ENCODE results near the gene PRPF38A.

Gene PRPF38A

GRCh38 chr1:52385376-52385775 is 19.0 kb upstream of the PRPF38A start:
- no peaks in the 10 kb centered on the region for H3K9me3 ChIP-seq (ENCODE audit: low read depth, low read length)
- H3K36me3 ChIP-seq (ENCODE audit: insufficient read depth, low read length), result peaks cover 83% of the 10 kb centered on the region
- DNase-seq (ENCODE audit: low read depth, low spot score), result no peak
- TF ChIP-seq EZH2 (IDR thresholded peaks at IDR 0.05), result no peak
- TF ChIP-seq FOXP2 (optimal IDR thresholded peaks at IDR 0.05; ENCODE audit: control extremely low read depth, extremely low read length, insufficient read depth), result no peak
- no peak overlapping the region for H3K27ac ChIP-seq
- H3K4me3 ChIP-seq, result no peak overlapping the region
- H3K9ac ChIP-seq (ENCODE audit: insufficient read length), result no peak overlapping the region

- Histone ChIP-seq H3K9me3 (ENCODE audit: low read depth, low read length) (no peaks in the 10 kb centered on the region), H3K4me3 (no peak overlapping the region), H3K9ac (ENCODE audit: insufficient read length) (no peak overlapping the region), H3K36me3 (ENCODE audit: insufficient read depth, low read length) (peaks cover 74% of the 10 kb centered on the region), H3K27ac (no peak overlapping the region)
- TF ChIP-seq POLR2AphosphoS5 (IDR thresholded peaks at IDR 0.05; ENCODE audit: borderline replicate concordance, low read depth, low read length) (no peak), FOXP2 (optimal IDR thresholded peaks at IDR 0.05; ENCODE audit: control extremely low read depth, extremely low read length, insufficient read depth) (no peak), EZH2 (IDR thresholded peaks at IDR 0.05) (no peak)
- no peak for DNase-seq (ENCODE audit: low read depth, low spot score)
Observed at GRCh38 chr1:52386458-52386857, 17.9 kb upstream of the PRPF38A start.

- peaks cover 77% of the 10 kb centered on the region for H3K36me3 ChIP-seq (ENCODE audit: insufficient read depth, low read length)
- DNase-seq (ENCODE audit: low read depth, low spot score), result no peak
- no peaks in the 10 kb centered on the region for H3K9me3 ChIP-seq (ENCODE audit: low read depth, low read length)
- TF ChIP-seq FOXP2 (optimal IDR thresholded peaks at IDR 0.05; ENCODE audit: control extremely low read depth, extremely low read length, insufficient read depth), result no peak
- no peak overlapping the region for H3K9ac ChIP-seq (ENCODE audit: insufficient read length)
- H3K27ac ChIP-seq, result no peak overlapping the region
- no peak overlapping the region for H3K4me3 ChIP-seq
Observed at GRCh38 chr1:52393174-52393573, 11.2 kb upstream of the PRPF38A start.

DNA sequence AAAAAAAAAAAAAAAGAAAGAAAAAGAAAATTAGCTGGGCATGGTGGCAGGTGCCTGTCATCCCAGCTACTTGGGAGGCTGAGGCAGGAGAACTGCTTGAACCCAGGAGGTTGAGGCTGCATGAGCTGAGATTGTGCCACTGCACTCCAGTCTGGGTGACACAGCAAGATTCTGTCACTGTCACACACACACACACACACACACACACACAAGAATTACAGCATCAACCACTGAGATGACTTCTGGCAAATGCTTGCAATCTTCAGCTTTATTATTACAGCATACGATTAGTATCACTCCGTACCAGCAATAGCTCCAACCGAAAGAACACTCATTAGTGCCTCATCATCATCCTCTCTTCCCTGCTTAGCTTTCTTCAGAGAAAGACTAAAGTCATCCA is 4.8 kb upstream of the PRPF38A start:
- Histone ChIP-seq H3K36me3 (ENCODE audit: insufficient read depth, low read length) (peaks cover 62% of the 10 kb centered on the region), H3K9me3 (ENCODE audit: low read depth, low read length) (no peaks in the 10 kb centered on the region), H3K27ac (no peak overlapping the region), H3K9ac (ENCODE audit: insufficient read length) (no peak overlapping the region), H3K4me3 (no peak overlapping the region)
- TF ChIP-seq EZH2 (IDR thresholded peaks at IDR 0.05) (no peak), FOXP2 (optimal IDR thresholded peaks at IDR 0.05; ENCODE audit: control extremely low read depth, extremely low read length, insufficient read depth) (no peak), POLR2AphosphoS5 (IDR thresholded peaks at IDR 0.05; ENCODE audit: borderline replicate concordance, low read depth, low read length) (no peak)
- DNase-seq (ENCODE audit: low read depth, low spot score), result no peak

GRCh38 chr1:52400131-52400530 is 4.3 kb upstream of the PRPF38A start:
- Histone ChIP-seq H3K4me3 (no peak overlapping the region), H3K36me3 (ENCODE audit: insufficient read depth, low read length) (peaks cover 57% of the 10 kb centered on the region), H3K27ac (no peak overlapping the region), H3K9ac (ENCODE audit: insufficient read length) (no peak overlapping the region), H3K9me3 (ENCODE audit: low read depth, low read length) (no peaks in the 10 kb centered on the region)
- TF ChIP-seq POLR2AphosphoS5 (IDR thresholded peaks at IDR 0.05; ENCODE audit: borderline replicate concordance, low read depth, low read length) (no peak), FOXP2 (optimal IDR thresholded peaks at IDR 0.05; ENCODE audit: control extremely low read depth, extremely low read length, insufficient read depth) (no peak), EZH2 (IDR thresholded peaks at IDR 0.05) (no peak)
- DNase-seq (ENCODE audit: low read depth, low spot score), result no peak

DNA sequence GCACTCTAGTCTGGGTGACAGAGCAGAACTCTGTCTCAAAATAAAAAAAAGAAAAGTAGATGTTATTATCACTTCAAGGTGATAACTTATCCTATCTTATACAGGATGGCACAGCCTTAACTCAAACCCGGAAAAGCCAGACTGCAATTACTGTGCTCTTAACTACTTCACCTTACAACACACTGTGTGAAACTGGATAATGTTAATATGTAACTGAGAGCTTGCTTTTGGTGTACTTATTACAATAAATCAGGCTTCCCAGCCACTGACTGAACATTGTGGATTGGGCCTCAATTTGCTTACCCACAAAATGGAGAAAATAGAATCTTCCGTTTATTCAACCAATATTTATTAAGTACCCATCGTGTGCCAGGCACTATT is 1.6 kb upstream of the PRPF38A start:
- no peak for TF ChIP-seq EZH2 (IDR thresholded peaks at IDR 0.05)
- no peak for TF ChIP-seq POLR2AphosphoS5 (IDR thresholded peaks at IDR 0.05; ENCODE audit: borderline replicate concordance, low read depth, low read length)
- no peak for TF ChIP-seq FOXP2 (optimal IDR thresholded peaks at IDR 0.05; ENCODE audit: control extremely low read depth, extremely low read length, insufficient read depth)
- no peak for DNase-seq (ENCODE audit: low read depth, low spot score)
- no peak overlapping the region for H3K27ac ChIP-seq

DNA sequence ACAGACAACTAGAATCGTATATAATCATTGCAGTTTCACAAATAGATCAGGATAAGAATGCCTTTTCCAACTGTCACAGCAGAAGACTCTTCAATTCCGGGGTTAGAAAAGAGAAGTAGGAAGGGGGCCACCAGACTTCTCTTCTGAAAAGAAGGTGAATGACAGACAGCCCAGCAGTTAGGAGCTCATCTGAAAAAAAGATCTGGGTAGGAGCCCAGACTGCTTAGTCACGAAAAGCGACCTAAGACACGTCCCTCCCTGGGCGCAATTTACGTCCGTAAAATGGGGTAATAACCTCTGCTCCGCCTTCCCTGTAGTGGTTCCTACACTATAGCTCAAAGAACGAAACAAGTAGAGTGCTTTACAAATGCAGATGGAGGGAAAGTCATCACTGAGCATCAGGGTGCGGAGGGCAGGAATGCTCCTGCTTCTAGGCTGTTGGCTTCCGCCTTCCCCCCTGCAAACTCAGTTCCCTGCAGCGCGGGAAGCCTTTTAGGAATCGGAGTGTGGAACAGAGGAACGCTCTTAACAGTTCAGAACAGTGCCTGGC is 761 bp upstream of the PRPF38A start:
- Histone ChIP-seq H3K9ac (ENCODE audit: insufficient read length) (peak overlapping the region; percentile 95), H3K27ac (peak overlapping the region; percentile 42), H3K36me3 (ENCODE audit: insufficient read depth, low read length) (peaks cover 49% of the 10 kb centered on the region), H3K9me3 (ENCODE audit: low read depth, low read length) (no peaks in the 10 kb centered on the region), H3K4me3 (peak overlapping the region; percentile 90)
- no peak for TF ChIP-seq FOXP2 (optimal IDR thresholded peaks at IDR 0.05; ENCODE audit: control extremely low read depth, extremely low read length, insufficient read depth)
- no peak for TF ChIP-seq POLR2AphosphoS5 (IDR thresholded peaks at IDR 0.05; ENCODE audit: borderline replicate concordance, low read depth, low read length)
- peak; percentile 5 for DNase-seq (ENCODE audit: low read depth, low spot score)

More for the DNA sequence above, 1.6 kb upstream of the PRPF38A start:
- H3K36me3 ChIP-seq (ENCODE audit: insufficient read depth, low read length), result peaks cover 45% of the 10 kb centered on the region
- H3K9me3 ChIP-seq (ENCODE audit: low read depth, low read length), result no peaks in the 10 kb centered on the region
- H3K4me3 ChIP-seq, result peak overlapping the region; percentile 90
- H3K9ac ChIP-seq (ENCODE audit: insufficient read length), result peak overlapping the region; percentile 95

- Histone ChIP-seq H3K9ac (ENCODE audit: insufficient read length) (peak overlapping the region; percentile 95), H3K4me3 (peak overlapping the region; percentile 90), H3K9me3 (ENCODE audit: low read depth, low read length) (no peaks in the 10 kb centered on the region), H3K27ac (peak overlapping the region; percentile 77), H3K36me3 (ENCODE audit: insufficient read depth, low read length) (peaks cover 54% of the 10 kb centered on the region)
- no peak for TF ChIP-seq POLR2AphosphoS5 (IDR thresholded peaks at IDR 0.05; ENCODE audit: borderline replicate concordance, low read depth, low read length)
- TF ChIP-seq FOXP2 (optimal IDR thresholded peaks at IDR 0.05; ENCODE audit: control extremely low read depth, extremely low read length, insufficient read depth), result no peak
- no peak for TF ChIP-seq EZH2 (IDR thresholded peaks at IDR 0.05)
- DNase-seq (ENCODE audit: low read depth, low spot score), result no peak
Observed at GRCh38 chr1:52404975-52405338, 555 bp downstream of the PRPF38A start.

- peaks cover 85% of the 10 kb centered on the region for H3K36me3 ChIP-seq (ENCODE audit: insufficient read depth, low read length)
- no peak overlapping the region for H3K9ac ChIP-seq (ENCODE audit: insufficient read length)
- no peak for TF ChIP-seq POLR2AphosphoS5 (IDR thresholded peaks at IDR 0.05; ENCODE audit: borderline replicate concordance, low read depth, low read length)
- TF ChIP-seq FOXP2 (optimal IDR thresholded peaks at IDR 0.05; ENCODE audit: control extremely low read depth, extremely low read length, insufficient read depth), result no peak
- TF ChIP-seq EZH2 (IDR thresholded peaks at IDR 0.05), result no peak
- no peak overlapping the region for H3K27ac ChIP-seq
- DNase-seq (ENCODE audit: low read depth, low spot score), result no peak
- H3K4me3 ChIP-seq, result no peak overlapping the region
- no peaks in the 10 kb centered on the region for H3K9me3 ChIP-seq (ENCODE audit: low read depth, low read length)
Observed at GRCh38 chr1:52413410-52413989, 9.1 kb downstream of the PRPF38A start.

All from SK-N-MC (cell line).